HUDEP-2 (cell line): ENCODE results near the gene WNK2.

ENCODE experiments used
- DNase-seq, 76 experiments: peaks; one replicate each; lab custom pipeline; 2025; ENCODE audit not compliant: unreplicated experiment in 76 of 76; lab: John Stamatoyannopoulos, UW

WNK2 gene

GRCh38 chr9:93303258-93303771 is 119.4 kb downstream of the WNK2 start:
- no peak for DNase-seq

DNA sequence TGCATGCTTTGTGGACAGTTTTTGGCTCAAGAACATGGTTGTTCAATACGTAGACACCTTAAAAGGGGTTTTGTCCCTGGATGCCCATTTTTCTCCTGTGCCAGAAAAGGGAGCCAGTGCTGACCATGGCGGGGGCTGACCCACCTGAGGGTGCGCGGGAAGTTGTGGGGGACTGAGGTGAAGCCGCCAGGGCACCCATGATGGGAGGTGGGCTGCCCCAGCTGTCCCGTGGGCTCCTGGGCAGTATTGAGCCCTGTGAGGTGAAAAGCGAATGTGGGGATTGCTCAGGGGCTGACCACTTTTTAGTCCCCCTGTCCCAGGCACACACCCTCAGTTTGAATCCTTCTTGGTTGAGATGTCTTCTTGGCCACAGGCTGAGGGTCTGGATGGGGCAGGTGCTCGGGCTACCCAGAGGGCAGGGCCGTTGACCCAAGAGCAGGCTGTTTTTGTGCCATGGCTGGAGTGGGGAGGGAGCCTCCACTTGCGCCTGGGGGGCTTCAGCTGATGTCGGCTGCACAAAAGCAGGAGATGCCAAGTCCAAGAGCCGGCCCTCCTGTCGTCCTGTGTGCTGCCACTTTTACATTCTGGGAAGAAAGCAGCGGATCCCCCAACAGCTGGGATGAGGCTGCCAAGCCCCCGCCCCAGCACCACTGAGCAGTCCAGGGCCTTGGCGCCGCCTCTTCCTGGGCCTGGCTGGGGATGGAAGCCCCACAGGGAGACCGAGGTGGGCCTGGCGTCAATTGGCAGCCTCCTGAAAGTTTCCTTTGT is 120.1 kb downstream of the WNK2 start:
- DNase-seq = no peak

GRCh38 chr9:93304574-93305496 is 120.9 kb downstream of the WNK2 start:
- DNase-seq = peak in 6 of 76 experiments; percentile 1 to 37 (median 29)

- DNase-seq = no peak
Observed at GRCh38 chr9:93305497-93306020, 121.6 kb downstream of the WNK2 start.

DNA sequence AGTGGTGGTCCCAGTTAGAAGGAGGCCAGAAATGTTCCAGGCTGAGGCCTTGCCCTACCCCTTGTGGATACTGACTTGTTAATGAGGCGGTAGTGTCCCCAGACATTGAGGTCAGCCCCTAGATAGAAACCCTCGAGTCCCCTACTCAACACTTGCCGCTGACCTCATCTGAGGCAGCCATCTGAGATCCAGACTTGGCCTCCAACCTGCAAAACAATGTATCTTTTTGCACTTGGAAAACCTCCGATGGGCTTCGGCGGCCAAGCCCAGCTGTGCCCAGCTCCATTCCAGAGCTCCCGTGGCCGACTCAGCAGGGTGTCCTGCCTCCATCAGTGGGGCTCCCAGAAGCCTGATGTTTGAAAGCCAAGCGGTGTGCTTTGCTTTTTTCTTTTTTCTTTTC is 122.1 kb downstream of the WNK2 start:
- DNase-seq = no peak

DNA sequence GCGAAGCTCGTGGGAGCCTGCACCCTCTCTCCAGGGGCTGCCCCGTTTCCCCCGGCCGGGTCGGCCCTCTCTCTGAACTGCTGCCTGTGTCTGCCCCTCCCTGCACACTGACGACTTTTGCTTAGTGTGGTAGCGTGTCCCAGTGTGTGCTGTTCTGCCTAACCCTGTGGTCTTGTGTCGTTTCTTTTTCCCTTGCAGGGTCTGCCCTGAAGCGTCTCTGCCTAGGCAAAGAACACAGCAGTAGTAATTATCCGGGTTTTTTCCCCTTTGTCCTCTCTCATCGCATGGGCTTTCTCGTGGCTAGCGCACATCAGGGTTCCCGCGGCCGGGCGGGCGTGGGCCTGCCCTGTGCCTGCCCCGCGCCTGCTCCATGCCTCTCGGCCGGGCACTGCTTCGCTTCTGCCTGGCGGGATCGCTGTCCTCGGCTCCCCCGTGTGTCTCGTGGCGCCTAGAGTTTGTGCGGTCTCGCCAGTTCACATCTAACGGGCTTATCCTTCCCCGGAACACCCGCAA is 122.7 kb downstream of the WNK2 start:
- DNase-seq = no peak

DNA sequence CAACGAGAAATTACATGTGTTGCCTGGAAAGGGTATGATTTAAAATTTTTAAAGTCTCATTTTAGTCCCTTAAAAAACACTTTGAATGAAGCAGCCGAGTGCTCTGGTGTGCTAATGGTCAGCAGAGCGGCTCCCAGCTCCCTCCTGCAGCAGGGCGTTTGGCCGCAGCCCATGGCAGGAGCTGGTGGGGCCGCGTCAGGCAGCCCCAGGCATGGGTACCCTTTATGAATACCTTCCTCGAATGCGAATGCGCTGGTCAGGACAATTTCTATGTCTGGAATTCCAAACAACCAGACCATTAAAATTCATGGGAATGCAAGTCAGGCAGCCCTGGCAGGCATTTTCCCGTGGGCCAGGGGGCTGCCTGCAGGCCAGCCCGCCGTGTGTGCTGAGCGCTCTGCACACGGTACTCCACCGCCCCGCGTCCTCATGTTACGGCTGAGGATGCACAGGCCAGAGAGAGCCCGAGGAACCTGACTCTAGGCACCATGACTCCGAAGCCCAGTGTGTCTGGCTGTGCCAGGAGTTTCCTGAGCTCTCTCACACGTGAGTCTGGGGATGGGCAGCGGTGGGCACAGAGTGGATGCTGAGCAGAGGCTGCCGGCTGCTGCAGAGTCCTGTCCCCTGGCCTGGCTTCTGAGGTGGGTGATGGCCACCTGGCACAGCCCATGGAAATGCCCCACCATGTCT is 123.7 kb downstream of the WNK2 start:
- no peak for DNase-seq

- DNase-seq = no peak
Observed at GRCh38 chr9:93308158-93308602, 124.2 kb downstream of the WNK2 start.

DNA sequence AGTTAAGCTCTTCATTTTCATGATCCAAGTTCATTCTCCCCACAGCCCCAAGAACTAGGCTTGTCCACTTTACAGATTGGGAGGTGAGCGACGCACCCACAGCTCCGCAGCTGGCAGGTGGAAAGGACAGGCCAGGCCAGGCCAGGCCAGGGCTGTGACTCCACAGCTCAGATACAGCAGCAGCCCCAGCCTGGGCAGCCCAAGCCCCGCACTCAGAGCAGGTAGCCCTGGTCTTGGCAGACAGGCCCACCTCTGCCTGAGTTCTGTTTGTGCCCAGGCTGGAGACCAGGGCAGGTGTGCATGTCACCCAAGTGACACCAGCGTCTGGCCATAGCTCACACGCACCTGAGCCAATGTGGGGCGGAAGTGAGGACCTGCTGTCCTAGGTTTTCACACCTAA is 124.7 kb downstream of the WNK2 start:
- DNase-seq = no peak

DNA sequence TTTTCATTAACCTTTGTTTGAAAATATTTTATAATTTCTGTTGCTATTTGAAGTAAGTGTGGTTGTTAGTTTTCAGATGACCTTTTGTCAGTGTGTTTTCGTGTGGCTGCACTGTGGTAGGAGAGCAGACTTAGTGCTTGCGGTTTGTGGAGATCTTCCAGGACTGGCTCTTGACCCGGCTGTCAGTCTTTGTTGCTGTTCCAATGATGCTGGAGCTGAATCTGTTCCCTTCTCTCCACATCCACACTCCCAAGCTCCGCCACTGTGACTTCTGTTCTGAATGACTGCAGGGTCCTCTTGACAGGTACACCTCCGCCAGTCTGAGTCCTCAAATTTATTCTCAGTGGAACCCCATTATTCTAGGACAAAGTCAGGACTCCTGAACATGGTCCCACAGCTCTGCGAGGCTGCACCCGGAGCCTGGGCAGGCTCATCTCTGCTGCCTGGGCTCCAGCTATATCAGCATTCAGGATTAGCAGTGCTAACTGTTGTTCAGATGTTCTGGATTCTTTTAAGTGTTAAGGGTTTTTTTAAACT is 126.0 kb downstream of the WNK2 start:
- DNase-seq = no peak

- no peak for DNase-seq
Observed at GRCh38 chr9:93315118-93315517, 131.2 kb downstream of the WNK2 start.

- DNase-seq = no peak
Observed at GRCh38 chr9:93315960-93316359, 132.0 kb downstream of the WNK2 start.

DNA sequence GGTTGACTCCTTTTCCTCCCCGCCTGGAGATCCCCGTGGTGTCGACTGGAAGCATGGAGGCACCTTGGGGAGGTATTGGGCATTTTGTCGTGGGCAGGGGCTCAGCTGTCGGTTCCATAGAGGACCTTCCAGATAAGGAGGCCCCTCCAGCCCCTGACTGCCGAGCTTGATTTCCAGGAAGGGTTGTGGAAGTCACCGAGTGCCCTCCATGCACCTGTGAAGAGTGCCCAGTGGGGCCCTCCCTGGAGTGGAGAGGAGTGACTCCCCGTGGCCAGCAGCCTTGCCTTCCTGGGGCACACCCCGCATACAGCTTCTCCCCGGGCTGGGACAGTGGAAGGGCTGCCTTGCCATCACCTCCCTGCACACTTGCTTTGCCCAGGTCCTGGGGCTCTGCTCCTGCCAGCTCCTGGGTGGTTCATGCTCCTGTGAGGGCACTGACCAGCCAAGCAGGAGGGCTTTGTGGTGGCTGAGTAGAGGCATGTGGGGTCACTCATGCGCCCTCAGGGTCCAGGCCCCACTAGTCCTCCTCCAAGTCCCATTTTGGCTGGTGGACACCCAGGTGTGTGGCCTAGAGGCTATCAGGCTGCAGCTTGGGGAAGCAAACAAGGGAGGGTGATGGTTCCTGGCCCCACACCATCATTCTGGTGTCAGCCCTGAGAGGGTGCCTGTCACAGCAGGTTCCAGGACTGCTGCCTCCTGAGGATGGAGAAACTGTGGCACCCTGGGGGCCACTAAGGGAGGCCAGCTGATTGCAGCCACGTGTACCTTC is 133.0 kb downstream of the WNK2 start:
- no peak for DNase-seq

GRCh38 chr9:93317495-93318094 is 133.7 kb downstream of the WNK2 start:
- no peak for DNase-seq

- no peak for DNase-seq
Observed at GRCh38 chr9:93318480-93318879, 134.5 kb downstream of the WNK2 start.

- DNase-seq = no peak
Observed at GRCh38 chr9:93319301-93319991, 135.5 kb downstream of the WNK2 start.

GRCh38 chr9:93319992-93320500 is 136.1 kb downstream of the WNK2 start:
- DNase-seq = no peak

DNA sequence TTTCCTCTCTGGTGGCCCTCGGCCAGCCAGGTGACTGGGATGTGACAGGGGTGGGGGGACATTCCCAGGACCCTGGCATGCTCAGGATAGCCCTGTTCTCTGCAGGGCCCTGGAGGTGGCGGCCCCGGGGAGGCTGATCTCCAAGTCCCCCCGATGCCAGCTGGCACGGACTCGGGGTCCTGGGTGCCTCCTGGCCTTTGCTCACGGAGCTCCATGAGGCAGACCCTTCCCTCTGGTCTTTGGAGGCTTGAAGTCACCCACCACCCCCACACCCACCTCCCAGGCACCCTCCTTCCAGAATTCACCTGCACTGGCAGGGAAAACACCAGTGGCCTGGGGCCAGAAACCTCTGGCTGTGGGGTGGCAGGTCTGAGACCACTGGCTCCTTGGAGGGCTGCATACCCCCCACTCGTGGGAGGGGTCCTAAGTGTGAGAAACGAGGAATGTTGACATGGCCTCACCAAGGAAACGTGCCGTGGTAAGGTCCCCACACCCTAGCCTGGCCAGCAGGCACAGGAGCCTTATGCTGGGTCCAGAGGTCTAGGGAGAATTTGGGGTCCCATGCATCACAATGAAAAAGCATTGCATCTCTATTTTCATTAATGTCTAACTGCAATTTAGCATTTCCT is 136.8 kb downstream of the WNK2 start:
- DNase-seq = no peak
